RWPE2 (cell line): Measurements from ENCODE around the gene ZFR.
"Not testable (repeated sequence)": the region's sequence is repeated elsewhere in the genome, so short reads cannot be mapped to it uniquely, and the experiment has no call there.

ENCODE experiments used
- ATAC-seq: fragments of 200-7000 bp; cut with Tn5 transposase; 3 replicates; pipeline ENCODE4 v1.9.1; 2021; ENCODE audit warnings: low read depth
- DNase-seq: peaks from one replicate; pipeline ENCODE4 v3.0.0-alpha.2; 2020; ENCODE audit warnings: low spot score
- H3K27ac ChIP-seq: fragments of 450-650 bp; 2 replicates; pipeline ENCODE4 v1.5.1; 2017; ENCODE audit warnings: mild to moderate bottlenecking; ENCODE audit not compliant: poor library complexity, severe bottlenecking
- H3K27me3 ChIP-seq: fragments of 250-450 bp; sonication (Bioruptor Pico); 2 replicates; pipeline ENCODE4 v1.5.1; 2021; ENCODE audit warnings: mild to moderate bottlenecking, moderate library complexity; ENCODE audit not compliant: insufficient read depth, poor library complexity, severe bottlenecking
- H3K36me3 ChIP-seq: fragments of 250-450 bp; sonication (Bioruptor Pico); 2 replicates; pipeline ENCODE4 v1.5.1; 2020; ENCODE audit warnings: low read depth, mild to moderate bottlenecking, moderate library complexity
- H3K4me1 ChIP-seq: fragments of 250-450 bp; sonication (Bioruptor Pico); 2 replicates; pipeline ENCODE4 v1.5.1; 2021; ENCODE audit warnings: mild to moderate bottlenecking, moderate library complexity; ENCODE audit not compliant: insufficient read depth, poor library complexity, severe bottlenecking
- H3K4me3 ChIP-seq: fragments of 250-450 bp; sonication (Bioruptor Pico); 2 replicates; pipeline ENCODE4 v1.5.1; 2021; ENCODE audit warnings: mild to moderate bottlenecking, moderate library complexity; ENCODE audit not compliant: severe bottlenecking
- H3K9me3 ChIP-seq: fragments of 250-450 bp; sonication (Bioruptor Pico); 2 replicates; pipeline ENCODE4 v1.5.1; 2021; ENCODE audit warnings: mild to moderate bottlenecking, moderate library complexity; ENCODE audit not compliant: severe bottlenecking
- TF ChIP-seq, protein P1 (sequence below): fragments of 450-650 bp; IDR thresholded peaks from one replicate; pipeline ENCODE4 v1.5.1; 2017; ENCODE audit warnings: mild to moderate bottlenecking, moderate library complexity; ENCODE audit not compliant: poor library complexity, severe bottlenecking

Gene ZFR

DNA sequence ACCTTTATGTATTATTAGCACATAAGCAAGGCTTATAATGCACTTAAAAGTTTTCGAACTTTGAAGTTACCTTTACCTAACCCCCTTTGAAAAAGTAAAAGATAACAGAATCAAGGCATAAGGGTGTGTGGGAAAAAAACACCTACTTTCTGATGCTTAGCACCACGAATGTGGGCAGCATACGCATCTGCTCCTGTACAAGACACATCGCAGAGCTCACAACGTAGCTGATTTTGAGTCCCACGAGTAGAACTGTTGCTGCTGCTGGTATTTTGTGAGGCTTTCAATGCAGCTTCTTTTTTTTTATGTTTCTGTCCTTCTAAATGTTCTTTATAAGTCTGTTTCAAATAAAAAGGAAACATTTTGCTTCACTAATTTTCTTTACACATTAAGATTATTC is 40.8 kb downstream of the ZFR start:
- Histone ChIP-seq H3K27me3 (no peaks in the 10 kb centered on the region), H3K27ac (no peak overlapping the region), H3K9me3 (no peaks in the 10 kb centered on the region), H3K4me1 (no peaks in the 10 kb centered on the region), H3K4me3 (no peak overlapping the region), H3K36me3 (peaks cover 100% of the 10 kb centered on the region)
- no peak for ATAC-seq
- TF ChIP-seq, protein P1, sequence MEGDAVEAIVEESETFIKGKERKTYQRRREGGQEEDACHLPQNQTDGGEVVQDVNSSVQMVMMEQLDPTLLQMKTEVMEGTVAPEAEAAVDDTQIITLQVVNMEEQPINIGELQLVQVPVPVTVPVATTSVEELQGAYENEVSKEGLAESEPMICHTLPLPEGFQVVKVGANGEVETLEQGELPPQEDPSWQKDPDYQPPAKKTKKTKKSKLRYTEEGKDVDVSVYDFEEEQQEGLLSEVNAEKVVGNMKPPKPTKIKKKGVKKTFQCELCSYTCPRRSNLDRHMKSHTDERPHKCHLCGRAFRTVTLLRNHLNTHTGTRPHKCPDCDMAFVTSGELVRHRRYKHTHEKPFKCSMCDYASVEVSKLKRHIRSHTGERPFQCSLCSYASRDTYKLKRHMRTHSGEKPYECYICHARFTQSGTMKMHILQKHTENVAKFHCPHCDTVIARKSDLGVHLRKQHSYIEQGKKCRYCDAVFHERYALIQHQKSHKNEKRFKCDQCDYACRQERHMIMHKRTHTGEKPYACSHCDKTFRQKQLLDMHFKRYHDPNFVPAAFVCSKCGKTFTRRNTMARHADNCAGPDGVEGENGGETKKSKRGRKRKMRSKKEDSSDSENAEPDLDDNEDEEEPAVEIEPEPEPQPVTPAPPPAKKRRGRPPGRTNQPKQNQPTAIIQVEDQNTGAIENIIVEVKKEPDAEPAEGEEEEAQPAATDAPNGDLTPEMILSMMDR: no peak
- DNase-seq: no peak

GRCh38 chr5:32400401-32400800 is 44.1 kb downstream of the ZFR start:
- TF ChIP-seq, protein P1: no peak
- peaks cover 98% of the 10 kb centered on the region for H3K36me3 ChIP-seq
- no peak overlapping the region for H3K4me3 ChIP-seq
- DNase-seq (no peak), ATAC-seq (no peak)
- no peaks in the 10 kb centered on the region for H3K27me3 ChIP-seq
- H3K27ac ChIP-seq: no peak overlapping the region
- no peaks in the 10 kb centered on the region for H3K4me1 ChIP-seq
- H3K9me3 ChIP-seq: no peaks in the 10 kb centered on the region

- not testable (repeated sequence) for ATAC-seq, H3K27ac ChIP-seq, H3K27me3 ChIP-seq, H3K9me3 ChIP-seq, H3K4me3 ChIP-seq, DNase-seq, H3K4me1 ChIP-seq
- peaks cover 98% of the 10 kb centered on the region for H3K36me3 ChIP-seq
Measured at GRCh38 chr5:32398754-32399153, 45.8 kb downstream of the ZFR start.

- DNase-seq: no peak
- Histone ChIP-seq H3K27me3 (no peaks in the 10 kb centered on the region), H3K4me1 (peaks cover 9% of the 10 kb centered on the region), H3K36me3 (peaks cover 90% of the 10 kb centered on the region), H3K9me3 (no peaks in the 10 kb centered on the region), H3K4me3 (no peak overlapping the region), H3K27ac (no peak overlapping the region)
- no peak for ATAC-seq
- TF ChIP-seq, protein P1: no peak
Measured at GRCh38 chr5:32394981-32395380, 49.6 kb downstream of the ZFR start.

DNA sequence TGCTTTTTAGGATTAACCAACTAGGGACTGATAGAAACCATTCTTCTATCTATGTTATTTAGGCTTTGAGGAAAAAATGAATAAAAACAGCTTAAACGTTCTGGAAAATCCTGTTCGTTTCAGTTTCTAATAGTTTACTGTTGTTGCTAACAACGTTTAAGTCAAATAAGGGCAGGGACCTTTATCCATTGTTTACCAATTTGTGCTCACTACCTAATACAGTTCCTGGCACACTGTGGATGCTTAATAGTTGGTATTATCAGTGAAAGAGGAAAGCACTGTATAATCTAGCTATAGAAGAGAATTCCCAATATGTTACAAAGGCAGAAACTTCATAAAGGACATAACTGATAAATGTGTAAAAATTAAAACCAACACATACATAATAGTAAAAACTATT is 52.5 kb downstream of the ZFR start:
- Histone ChIP-seq H3K27me3 (no peaks in the 10 kb centered on the region), H3K4me3 (no peak overlapping the region), H3K4me1 (peaks cover 16% of the 10 kb centered on the region), H3K9me3 (no peaks in the 10 kb centered on the region), H3K27ac (no peak overlapping the region), H3K36me3 (peaks cover 91% of the 10 kb centered on the region)
- TF ChIP-seq, protein P1: no peak
- no peak for DNase-seq
- no peak for ATAC-seq
